ENCODE data around the gene ZNF160.
A peak's percentile ranks its signal among the peaks of the same experiment; 100 is the strongest.
"Not testable (repeated sequence)": the region's sequence is repeated elsewhere in the genome, so short reads cannot be mapped to it uniquely, and the experiment has no call there.

ZNF160 gene

GRCh38 chr19:53131727-53132126, 28.5 kb upstream of the ZNF160 start:
- no peaks in the 10 kb centered on the region for H3K9me3 ChIP-seq
- no peak for TF ChIP-seq CTCF (IDR thresholded peaks at IDR 0.05)
- no peaks in the 10 kb centered on the region for H3K36me3 ChIP-seq
- peaks cover 7 to 25% of the 10 kb centered on the region in 2 experiments for H3K4me1 ChIP-seq (ENCODE audit: control insufficient read depth in 1 of 2, insufficient read depth in 1 of 2, low read depth in 1 of 2, low read length in 1 of 2)
- peaks cover 28% of the 10 kb centered on the region for H3K27me3 ChIP-seq
- H3K27ac ChIP-seq = no peak overlapping the region
- peak overlapping the region; percentile 59 to 74 for H3K4me3 ChIP-seq (ENCODE audit: low read depth in 1 of 2, low read length in 1 of 2)

GRCh38 chr19:53131085-53131590, 27.9 kb upstream of the ZNF160 start:
- peaks cover 28% of the 10 kb centered on the region for H3K27me3 ChIP-seq

GRCh38 chr19:53130506-53130905, 27.3 kb upstream of the ZNF160 start:
- peaks cover 28% of the 10 kb centered on the region for H3K27me3 ChIP-seq
- H3K4me3 ChIP-seq (ENCODE audit: low read depth in 1 of 2, low read length in 1 of 2) = no peak overlapping the region
- no peak overlapping the region for H3K27ac ChIP-seq
- no peaks in the 10 kb centered on the region for H3K36me3 ChIP-seq
- peaks cover 7 to 25% of the 10 kb centered on the region in 2 experiments for H3K4me1 ChIP-seq (ENCODE audit: control insufficient read depth in 1 of 2, insufficient read depth in 1 of 2, low read depth in 1 of 2, low read length in 1 of 2)
- H3K9me3 ChIP-seq = no peaks in the 10 kb centered on the region
- no peak for TF ChIP-seq CTCF (IDR thresholded peaks at IDR 0.05)

More at GRCh38 chr19:53131085-53131590, 27.9 kb upstream of the ZNF160 start:
- no peak overlapping the region for H3K27ac ChIP-seq
- TF ChIP-seq CTCF (IDR thresholded peaks at IDR 0.05) = no peak
- peaks cover 7 to 25% of the 10 kb centered on the region in 2 experiments for H3K4me1 ChIP-seq (ENCODE audit: control insufficient read depth in 1 of 2, insufficient read depth in 1 of 2, low read depth in 1 of 2, low read length in 1 of 2)
- H3K36me3 ChIP-seq = no peaks in the 10 kb centered on the region
- H3K9me3 ChIP-seq = no peaks in the 10 kb centered on the region
- no peak overlapping the region for H3K4me3 ChIP-seq (ENCODE audit: low read depth in 1 of 2, low read length in 1 of 2)

DNA sequence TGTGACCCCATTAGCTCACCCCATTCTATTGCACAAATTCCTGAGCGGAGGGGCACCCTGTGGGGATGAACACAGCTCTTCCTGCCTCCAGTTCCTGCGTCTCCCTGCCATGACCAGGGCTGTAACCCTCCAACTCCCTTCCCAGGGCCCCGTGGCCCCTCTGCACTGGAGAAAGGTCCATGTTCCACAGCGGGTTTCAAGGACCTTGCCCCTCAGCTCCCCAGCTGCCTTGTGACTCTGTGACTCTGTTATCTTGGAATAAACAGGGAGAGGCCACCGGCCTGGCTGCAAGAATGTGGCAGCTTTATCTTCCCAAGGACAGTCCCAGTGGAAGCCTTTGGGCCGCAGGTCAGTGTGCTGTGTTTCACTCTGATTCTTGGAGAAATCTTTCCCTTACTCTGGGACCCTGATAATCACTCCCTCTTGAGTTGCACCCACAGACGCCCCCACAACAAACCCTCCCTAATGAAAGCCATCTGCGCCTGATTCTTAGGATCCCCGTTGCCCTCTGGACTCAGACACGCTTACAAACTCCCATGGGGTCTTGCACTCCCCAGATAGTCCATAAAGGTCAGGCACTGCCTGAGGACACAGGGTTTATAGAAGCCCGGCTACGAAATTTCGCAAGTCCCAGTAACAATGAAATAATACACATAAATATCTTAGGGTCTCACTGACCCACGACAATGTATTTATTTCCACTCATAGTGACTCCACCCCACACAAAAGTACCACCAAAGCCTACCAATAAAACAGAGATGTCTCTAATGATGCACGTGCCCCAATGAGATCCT, 23.7 kb upstream of the ZNF160 start:
- H3K9me3 ChIP-seq; H3K27me3 ChIP-seq; H3K27ac ChIP-seq; H3K4me3 ChIP-seq (ENCODE audit: low read depth in 1 of 2, low read length in 1 of 2); H3K36me3 ChIP-seq: not testable (repeated sequence)
- H3K4me1 ChIP-seq (ENCODE audit: control insufficient read depth in 1 of 2, insufficient read depth in 1 of 2, low read depth in 1 of 2, low read length in 1 of 2) = peaks cover 3 to 12% of the 10 kb centered on the region in 2 experiments

DNA sequence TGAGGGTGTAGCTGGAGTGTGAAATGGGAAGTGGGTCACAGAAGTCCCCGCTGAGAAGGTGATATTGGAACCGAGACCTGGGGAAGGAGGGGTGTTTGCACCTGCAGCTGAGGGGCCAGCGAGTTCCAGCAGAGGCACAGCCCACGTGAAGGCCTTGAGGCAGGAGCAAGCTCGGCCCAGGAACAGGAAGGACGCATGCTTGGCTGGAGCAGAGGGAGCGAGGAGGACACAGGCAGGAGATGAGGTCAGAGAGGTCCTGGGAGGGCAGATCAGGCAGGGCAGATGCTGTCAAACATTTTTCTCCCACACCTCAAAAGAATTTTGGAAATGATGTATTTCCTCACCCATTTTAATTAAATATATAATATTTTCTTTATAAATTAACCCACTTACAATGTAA, 20.2 kb upstream of the ZNF160 start:
- peaks cover 3% of the 10 kb centered on the region for H3K9me3 ChIP-seq
- no peaks in the 10 kb centered on the region for H3K27me3 ChIP-seq
- no peak overlapping the region for H3K27ac ChIP-seq
- H3K36me3 ChIP-seq = no peaks in the 10 kb centered on the region
- no peak for TF ChIP-seq CTCF (IDR thresholded peaks at IDR 0.05)
- no peaks in the 10 kb centered on the region for H3K4me1 ChIP-seq (ENCODE audit: control insufficient read depth in 1 of 2, insufficient read depth in 1 of 2, low read depth in 1 of 2, low read length in 1 of 2)
- no peak overlapping the region for H3K4me3 ChIP-seq (ENCODE audit: low read depth in 1 of 2, low read length in 1 of 2)

GRCh38 chr19:53112286-53112685, 9.1 kb upstream of the ZNF160 start:
- Histone ChIP-seq H3K4me1 (ENCODE audit: control insufficient read depth in 1 of 2, insufficient read depth in 1 of 2, low read depth in 1 of 2, low read length in 1 of 2) (no peaks in the 10 kb centered on the region), H3K27ac (no peak overlapping the region), H3K9me3 (peaks cover 11% of the 10 kb centered on the region), H3K27me3 (no peaks in the 10 kb centered on the region), H3K36me3 (no peaks in the 10 kb centered on the region), H3K4me3 (ENCODE audit: low read depth in 1 of 2, low read length in 1 of 2) (no peak overlapping the region)
- no peak for TF ChIP-seq CTCF (IDR thresholded peaks at IDR 0.05)
